Activated CD4-positive, alpha-beta T cell treated with anti-CD3 and anti-CD28 coated beads for 36 hours (primary cell): ENCODE measurements around the gene KHDC1L. TPM values are rescaled to one million over a fixed set of nuclear protein-coding genes. Genes with fewer than 3 reads are reported as not detected.
"Not testable (repeated sequence)": the region's sequence is repeated elsewhere in the genome, so short reads cannot be mapped to it uniquely, and the experiment has no call there.

Source experiments
- ATAC-seq: fragments of 200-7000 bp; cut with Tn5 transposase; one replicate; pipeline ENCODE4 v1.10.0; 2021; ENCODE audit warnings: mild to moderate bottlenecking, moderate library complexity
- CTCF ChIA-PET: fragments of 350-600 bp; sonication (Branson Sonifier 250); formaldehyde crosslinking; loops from one replicate; lab custom pipeline; 2021; ENCODE audit warnings: antibody characterized with exemption; lab: Charles Lee
- POLR2A ChIA-PET: fragments of 350-600 bp; sonication (Branson Sonifier 250); formaldehyde crosslinking; loops from one replicate; lab custom pipeline; 2021; ENCODE audit warnings: antibody characterized with exemption, inconsistent platforms; lab: Charles Lee
- DNase-seq: peaks from one replicate; pipeline ENCODE4 v3.0.0-alpha.2; 2020
- H3K27ac Mint-ChIP-seq: one replicate; pipeline ENCODE4 v1.8.0; 2021; ENCODE audit warnings: mixed read lengths
- H3K27me3 Mint-ChIP-seq: one replicate; pipeline ENCODE4 v1.8.0; 2021; ENCODE audit warnings: mixed read lengths
- H3K36me3 Mint-ChIP-seq: one replicate; pipeline ENCODE4 v1.8.0; 2021; ENCODE audit warnings: low read depth, mixed read lengths
- H3K4me1 Mint-ChIP-seq: one replicate; pipeline ENCODE4 v1.8.0; 2021; ENCODE audit warnings: mixed read lengths
- H3K4me3 Mint-ChIP-seq: one replicate; pipeline ENCODE4 v1.8.0; 2021; ENCODE audit warnings: mild to moderate bottlenecking, moderate library complexity, mixed read lengths
- H3K9me3 Mint-ChIP-seq: one replicate; pipeline ENCODE4 v1.8.0; 2021; ENCODE audit warnings: low read depth, mixed read lengths
- intact Hi-C, 2 experiments: fragments of 100-400 bp; cut with DNase I in 1 of 2; cut with micrococcal nuclease in 1 of 2; formaldehyde crosslinking; loops; one replicate each; pipeline versions ENCODE4 v1.14.2 to v1.15.1; 2022 to 2024; cut with DNase I, micrococcal nuclease
- total RNA-seq, 2 experiments: library from RNA; stranded (reverse); gene quantifications; one replicate each; pipeline ENCODE4 v1.2.3, GENCODE V29; 2021

Gene KHDC1L
- total RNA-seq: not detected

- POLR2A ChIA-PET: no interaction called here
- CTCF ChIA-PET: no interaction called here
- ATAC-seq (no peak), DNase-seq (no peak)
- Mint-ChIP-seq H3K27ac (no peak within 1 kb of the TSS), H3K27me3 (no peaks in the 10 kb centered on the region), H3K9me3 (no peaks in the 10 kb centered on the region), H3K4me3 (no peak within 1 kb of the TSS), H3K36me3 (no peaks in the 10 kb centered on the region), H3K4me1 (peaks cover 4% of the 10 kb centered on the region)
- intact Hi-C loops: no loop called here
Measured at GRCh38 chr6:73225396-73225795, at the start of gene KHDC1L. Gene KHDC1L (minus strand): TSS chr6:73225496. CDS start chr6:73225408, 88 bp downstream.

GRCh38 chr6:73269296-73269695, 44.0 kb upstream of the KHDC1L start:
- peaks cover 11% of the 10 kb centered on the region for H3K4me1 Mint-ChIP-seq
- H3K27me3 Mint-ChIP-seq, DNase-seq, ATAC-seq, H3K4me3 Mint-ChIP-seq, POLR2A ChIA-PET, H3K9me3 Mint-ChIP-seq, CTCF ChIA-PET, H3K27ac Mint-ChIP-seq: not testable (repeated sequence)
- intact Hi-C loops: loop anchor here in 1 of 2 experiments (10.0 kb wide), 1 partner anchor 386 kb away; the partner anchor contains the start of gene SLC17A5
- peaks cover 26% of the 10 kb centered on the region for H3K36me3 Mint-ChIP-seq

GRCh38 chr6:73268896-73269295, 43.6 kb upstream of the KHDC1L start:
- H3K9me3 Mint-ChIP-seq, CTCF ChIA-PET, ATAC-seq, H3K4me3 Mint-ChIP-seq, H3K27ac Mint-ChIP-seq, H3K27me3 Mint-ChIP-seq, POLR2A ChIA-PET, DNase-seq: not testable (repeated sequence)
- peaks cover 15% of the 10 kb centered on the region for H3K4me1 Mint-ChIP-seq
- intact Hi-C loops: loop anchor here in 1 of 2 experiments (10.0 kb wide), 1 partner anchor 386 kb away; the partner anchor contains the start of gene SLC17A5
- H3K36me3 Mint-ChIP-seq: peaks cover 26% of the 10 kb centered on the region

GRCh38 chr6:73264446-73264845, 39.1 kb upstream of the KHDC1L start:
- H3K36me3 Mint-ChIP-seq: peaks cover 17% of the 10 kb centered on the region
- H3K27me3 Mint-ChIP-seq: no peaks in the 10 kb centered on the region
- CTCF ChIA-PET: interaction anchor here (0.7 to 1.4 kb wide), 2 partner anchors 20 to 192 kb away, joined by 3 read pairs; no protein-coding TSS in a partner anchor
- H3K27ac Mint-ChIP-seq: peak overlapping the region; percentile 19
- intact Hi-C loops: loop anchor here in 1 of 2 experiments (5.0 to 10.0 kb wide), 3 partner anchors 188 to 642 kb away; partner anchors contain the start of genes CGAS, KCNQ5 and SLC17A5
- H3K4me1 Mint-ChIP-seq: peaks cover 26% of the 10 kb centered on the region
- POLR2A ChIA-PET: interaction anchor here (0.6 kb wide), 1 partner anchor 228 kb away, joined by 3 read pairs; no protein-coding TSS in a partner anchor
- peak overlapping the region; percentile 89 for H3K4me3 Mint-ChIP-seq
- H3K9me3 Mint-ChIP-seq: no peaks in the 10 kb centered on the region
- DNase-seq (peak; percentile 20), ATAC-seq (no peak)

- H3K9me3 Mint-ChIP-seq: no peaks in the 10 kb centered on the region
- H3K27ac Mint-ChIP-seq: peak overlapping the region; percentile 75
- DNase-seq (peak; percentile 14), ATAC-seq (peak; percentile 23)
- CTCF ChIA-PET: interaction anchor here (0.6 to 0.7 kb wide), 2 partner anchors 193 to 1724 kb away, joined by 3 read pairs; no protein-coding TSS in a partner anchor
- POLR2A ChIA-PET: no interaction called here
- intact Hi-C loops: loop anchor here (1.0 to 10.0 kb wide), 7 partner anchors 45 to 641 kb away; partner anchors contain the start of genes SLC17A5 (in 2 of the 2), CGAS (in 1 of the 2) and KCNQ5 (in 1 of the 2)
- H3K4me1 Mint-ChIP-seq: peaks cover 26% of the 10 kb centered on the region
- H3K36me3 Mint-ChIP-seq: peaks cover 16% of the 10 kb centered on the region
- no peaks in the 10 kb centered on the region for H3K27me3 Mint-ChIP-seq
- H3K4me3 Mint-ChIP-seq: peak overlapping the region; percentile 89
Measured at GRCh38 chr6:73263570-73263909, 38.2 kb upstream of the KHDC1L start.

- Mint-ChIP-seq H3K4me1 (peaks cover 26% of the 10 kb centered on the region), H3K36me3 (peaks cover 13% of the 10 kb centered on the region), H3K9me3 (no peaks in the 10 kb centered on the region), H3K4me3 (peak within 1 kb of the TSS; percentile 89), H3K27me3 (no peaks in the 10 kb centered on the region), H3K27ac (peak within 1 kb of the TSS; percentile 93)
- ChIA-PET CTCF (interaction anchor here (0.6 kb wide), 2 partner anchors 1483 to 1723 kb away, joined by 3 to 4 read pairs; no protein-coding TSS in a partner anchor), POLR2A (no interaction called here)
- ATAC-seq: peak; percentile 89
- intact Hi-C loops: loop anchor here (1.0 to 10.0 kb wide), 7 partner anchors 46 to 641 kb away; partner anchors contain the start of genes SLC17A5 (in 2 of the 2), CGAS (in 1 of the 2) and KCNQ5 (in 1 of the 2)
- DNase-seq: peak; percentile 74
Measured at GRCh38 chr6:73262671-73263569, 37.6 kb upstream of the KHDC1L start, which contains the start of gene KHDC1. Gene KHDC1 (minus strand): TSS chr6:73263196. CDS start chr6:73242517, 20,679 bp downstream.

- no peak overlapping the region for H3K27ac Mint-ChIP-seq
- ChIA-PET POLR2A (no interaction called here), CTCF (no interaction called here)
- no peak overlapping the region for H3K4me3 Mint-ChIP-seq
- DNase-seq (no peak), ATAC-seq (no peak)
- intact Hi-C loops: no loop called here
- H3K36me3 Mint-ChIP-seq: no peaks in the 10 kb centered on the region
- H3K9me3 Mint-ChIP-seq: no peaks in the 10 kb centered on the region
- H3K4me1 Mint-ChIP-seq: peaks cover 9% of the 10 kb centered on the region
- no peaks in the 10 kb centered on the region for H3K27me3 Mint-ChIP-seq
Measured at GRCh38 chr6:73258721-73259120, 33.4 kb upstream of the KHDC1L start.

- DNase-seq, H3K9me3 Mint-ChIP-seq, ATAC-seq, H3K27ac Mint-ChIP-seq, intact Hi-C loops, H3K4me3 Mint-ChIP-seq, H3K4me1 Mint-ChIP-seq, H3K27me3 Mint-ChIP-seq, CTCF ChIA-PET, H3K36me3 Mint-ChIP-seq: not testable (repeated sequence)
- POLR2A ChIA-PET: interaction anchor here (0.6 kb wide), 1 partner anchor 693 kb away, joined by 3 read pairs; no protein-coding TSS in a partner anchor
Measured at GRCh38 chr6:73254323-73254722, 29.0 kb upstream of the KHDC1L start.

GRCh38 chr6:73252703-73253102, 27.4 kb upstream of the KHDC1L start:
- no peak for ATAC-seq
- H3K27ac Mint-ChIP-seq: no peak overlapping the region
- H3K27me3 Mint-ChIP-seq: no peaks in the 10 kb centered on the region
- H3K36me3 Mint-ChIP-seq: no peaks in the 10 kb centered on the region
- DNase-seq: no peak
- ChIA-PET CTCF (interaction anchor here (0.6 kb wide), 1 partner anchor 185 kb away, joined by 3 read pairs; no protein-coding TSS in a partner anchor), POLR2A (interaction anchor here (0.6 kb wide), 1 partner anchor 9 kb away, joined by 4 read pairs; no protein-coding TSS in a partner anchor)
- intact Hi-C loops: no loop called here
- no peak overlapping the region for H3K4me3 Mint-ChIP-seq
- no peaks in the 10 kb centered on the region for H3K4me1 Mint-ChIP-seq
- no peaks in the 10 kb centered on the region for H3K9me3 Mint-ChIP-seq

GRCh38 chr6:73250016-73250415, 24.7 kb upstream of the KHDC1L start:
- intact Hi-C loops: no loop called here
- CTCF ChIA-PET: no interaction called here
- Mint-ChIP-seq H3K4me3 (no peak overlapping the region), H3K27ac (no peak overlapping the region), H3K4me1 (no peaks in the 10 kb centered on the region), H3K36me3 (no peaks in the 10 kb centered on the region), H3K27me3 (no peaks in the 10 kb centered on the region), H3K9me3 (no peaks in the 10 kb centered on the region)
- ATAC-seq (no peak), DNase-seq (no peak)
- POLR2A ChIA-PET: no interaction called here

- intact Hi-C loops: no loop called here
- Mint-ChIP-seq H3K9me3 (no peaks in the 10 kb centered on the region), H3K27me3 (peaks cover 2% of the 10 kb centered on the region), H3K4me3 (no peak overlapping the region), H3K36me3 (no peaks in the 10 kb centered on the region), H3K27ac (no peak overlapping the region), H3K4me1 (no peaks in the 10 kb centered on the region)
- no peak for ATAC-seq
- DNase-seq: no peak
- CTCF ChIA-PET: interaction anchor here (0.6 to 0.7 kb wide), 3 partner anchors 104 to 1897 kb away, joined by 3 to 5 read pairs (median 3); no protein-coding TSS in a partner anchor
- POLR2A ChIA-PET: no interaction called here
Measured at GRCh38 chr6:73248192-73248903, 23.1 kb upstream of the KHDC1L start.
